ENCODE data around the gene KIF3A.

Gene KIF3A

GRCh38 chr5:132690156-132690555 lies 47.2 kb downstream of the KIF3A start:
- H3K4me3 ChIP-seq (ENCODE audit: low read length) = no peak overlapping the region
- no peak for DNase-seq (ENCODE audit: low read depth)
- TF ChIP-seq CTCF (conservative IDR thresholded peaks at IDR 0.05; ENCODE audit: low read length) = no peak

- no peak for DNase-seq (ENCODE audit: low read depth)
- H3K4me3 ChIP-seq (ENCODE audit: low read length) = no peak overlapping the region
- TF ChIP-seq CTCF (conservative IDR thresholded peaks at IDR 0.05; ENCODE audit: low read length) = no peak
Measured at GRCh38 chr5:132689513-132689912, 47.8 kb downstream of the KIF3A start.

- H3K4me3 ChIP-seq (ENCODE audit: low read length) = no peak overlapping the region
- TF ChIP-seq CTCF (conservative IDR thresholded peaks at IDR 0.05; ENCODE audit: low read length) = no peak
- DNase-seq (ENCODE audit: low read depth) = peak; percentile 33
Measured at GRCh38 chr5:132688536-132689339, 48.6 kb downstream of the KIF3A start.

GRCh38 chr5:132687995-132688394 lies 49.4 kb downstream of the KIF3A start:
- H3K4me3 ChIP-seq (ENCODE audit: low read length) = no peak overlapping the region
- no peak for DNase-seq (ENCODE audit: low read depth)
- TF ChIP-seq CTCF (conservative IDR thresholded peaks at IDR 0.05; ENCODE audit: low read length) = no peak

- no peak overlapping the region for H3K4me3 ChIP-seq (ENCODE audit: low read length)
- TF ChIP-seq CTCF (conservative IDR thresholded peaks at IDR 0.05; ENCODE audit: low read length) = no peak
- no peak for DNase-seq (ENCODE audit: low read depth)
Measured at GRCh38 chr5:132686193-132686592, 51.2 kb downstream of the KIF3A start.

GRCh38 chr5:132684922-132685720 lies 52.2 kb downstream of the KIF3A start:
- H3K4me3 ChIP-seq (ENCODE audit: low read length) = no peak overlapping the region
- no peak for TF ChIP-seq CTCF (conservative IDR thresholded peaks at IDR 0.05; ENCODE audit: low read length)
- no peak for DNase-seq (ENCODE audit: low read depth)

GRCh38 chr5:132684491-132684890 lies 52.9 kb downstream of the KIF3A start:
- TF ChIP-seq CTCF (conservative IDR thresholded peaks at IDR 0.05; ENCODE audit: low read length) = no peak
- no peak for DNase-seq (ENCODE audit: low read depth)
- no peak overlapping the region for H3K4me3 ChIP-seq (ENCODE audit: low read length)

Data from AG10803 (cell line).